ENCODE measurements around the gene RNF130.
"Not testable (repeated sequence)": the region's sequence is repeated elsewhere in the genome, so short reads cannot be mapped to it uniquely, and the experiment has no call there.

Gene RNF130

DNA sequence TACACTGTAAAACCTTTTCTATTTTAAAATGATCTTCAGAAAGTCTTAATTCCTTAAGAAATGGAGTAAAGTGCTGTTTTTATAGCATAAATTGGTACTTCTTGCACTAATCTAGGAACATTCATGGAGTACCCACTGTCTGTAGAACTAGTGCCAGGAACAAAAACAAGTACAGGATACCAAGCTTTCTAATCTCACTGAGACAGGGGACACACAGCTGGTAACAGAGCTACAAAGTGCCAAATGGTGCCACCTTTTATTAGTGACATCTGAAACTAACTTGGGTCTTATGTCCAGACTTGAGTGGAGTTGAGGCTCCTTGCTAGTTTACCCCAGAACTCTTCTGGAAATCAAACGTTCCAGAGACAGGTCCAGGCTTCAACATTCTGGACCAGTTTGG, 57.9 kb downstream of the RNF130 start:
- DNase-seq: no peak

- DNase-seq: no peak
These were observed 59.2 kb downstream of the RNF130 start for GRCh38 chr5:180012316-180012715.

- no peak for DNase-seq
These were observed 60.9 kb downstream of the RNF130 start for GRCh38 chr5:180010636-180011035.

GRCh38 chr5:180009581-180009980, 62.0 kb downstream of the RNF130 start:
- DNase-seq: no peak

DNA sequence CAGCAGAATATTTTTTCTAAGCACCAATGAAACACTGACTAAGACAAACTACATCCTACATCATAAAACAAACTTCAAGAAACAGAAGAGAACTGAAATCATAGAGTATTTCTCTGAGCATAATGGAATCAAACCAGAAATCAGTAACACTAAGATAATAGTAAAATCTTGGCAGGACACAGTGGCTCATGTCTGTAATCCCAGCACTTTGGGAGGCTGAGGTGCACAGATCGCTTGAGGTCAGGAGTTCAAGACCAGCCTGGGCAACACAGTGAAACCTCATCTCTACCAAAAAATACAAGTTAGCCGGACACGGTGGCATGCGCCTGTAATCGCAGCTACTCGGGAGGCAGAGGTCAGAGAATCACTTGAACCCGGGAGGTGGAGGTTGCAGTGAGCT, 63.1 kb downstream of the RNF130 start:
- no peak for DNase-seq

- no peak for DNase-seq
These were observed 64.0 kb downstream of the RNF130 start for GRCh38 chr5:180007582-180007981.

DNA sequence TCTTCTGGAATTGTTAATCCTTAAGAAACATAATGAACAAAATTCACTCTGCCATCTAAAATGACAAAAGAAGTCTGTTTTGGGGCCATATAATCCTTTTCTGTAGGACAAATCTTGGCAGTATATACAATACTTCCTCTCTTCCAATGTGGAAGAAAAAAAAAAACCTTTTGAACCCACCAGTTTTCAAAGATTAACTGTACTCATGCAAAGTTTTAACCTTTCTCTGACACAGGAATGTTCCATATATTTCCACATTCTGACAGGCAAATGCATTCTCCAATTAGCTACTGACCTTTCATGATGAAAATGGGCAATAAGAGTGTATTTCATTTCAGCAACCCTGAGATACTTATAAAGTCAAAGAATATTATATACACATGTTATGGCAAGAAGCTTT, 65.4 kb downstream of the RNF130 start:
- no peak for DNase-seq

GRCh38 chr5:180003127-180003526, 68.4 kb downstream of the RNF130 start:
- no peak for DNase-seq

DNA sequence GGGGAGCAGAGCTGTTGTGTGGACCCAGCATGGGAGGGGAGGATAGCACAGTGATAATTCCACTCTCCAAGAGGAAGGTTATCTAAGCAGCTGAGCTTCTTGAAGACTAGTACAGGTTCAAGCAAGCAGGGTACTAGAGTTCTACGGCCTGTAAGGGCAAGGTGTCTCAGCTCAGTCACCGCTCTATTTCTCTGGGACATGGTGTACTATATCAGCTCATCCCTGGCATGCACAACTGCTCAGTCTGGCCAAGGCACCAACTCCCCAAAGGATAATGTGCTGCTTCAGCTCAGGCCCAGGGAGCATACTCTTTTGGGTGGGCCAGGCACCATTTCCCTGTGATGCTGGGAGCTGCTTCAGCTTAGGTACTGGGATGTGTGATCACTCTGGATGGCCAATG, 69.8 kb downstream of the RNF130 start:
- DNase-seq: no peak

DNA sequence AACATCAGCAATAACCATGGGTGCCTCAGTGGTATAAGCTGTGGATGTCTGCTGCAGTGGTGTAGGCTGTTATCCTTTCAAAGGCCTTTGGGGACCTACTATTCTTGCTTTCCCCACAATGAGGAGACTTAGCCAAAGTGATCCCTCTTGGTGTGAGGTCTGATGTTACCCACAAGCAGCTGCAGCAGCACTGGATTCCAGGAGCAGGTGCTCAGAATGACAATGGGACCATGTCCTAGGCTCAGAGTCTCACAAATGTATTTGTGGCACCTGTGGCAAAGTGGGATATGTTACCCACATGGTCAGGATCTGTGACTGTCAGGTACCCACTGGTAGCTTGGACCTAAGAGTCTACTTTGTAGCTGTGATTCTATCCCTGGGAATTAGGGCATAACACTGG, 70.4 kb downstream of the RNF130 start:
- no peak for DNase-seq

DNA sequence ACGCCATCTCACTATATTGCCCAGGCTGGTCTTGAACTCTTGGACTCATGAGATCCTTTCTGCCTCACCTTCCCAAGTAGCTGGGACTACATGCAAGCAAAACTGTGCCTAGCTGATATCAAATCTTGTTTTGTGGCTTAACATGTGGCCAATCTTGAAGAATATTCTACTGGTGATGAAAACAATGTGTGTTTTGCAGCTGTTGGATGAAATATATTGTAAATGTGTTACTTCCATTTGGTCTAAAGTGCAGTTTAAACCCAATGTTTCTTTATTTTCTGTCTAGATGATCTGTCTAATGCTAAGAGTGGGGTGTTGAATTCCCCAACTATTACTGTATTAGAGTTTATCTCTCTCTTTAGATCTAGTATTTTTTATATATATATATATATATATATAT, 73.1 kb downstream of the RNF130 start:
- DNase-seq: no peak

- no peak for DNase-seq
These were observed 76.8 kb downstream of the RNF130 start for GRCh38 chr5:179994583-179995323.

DNA sequence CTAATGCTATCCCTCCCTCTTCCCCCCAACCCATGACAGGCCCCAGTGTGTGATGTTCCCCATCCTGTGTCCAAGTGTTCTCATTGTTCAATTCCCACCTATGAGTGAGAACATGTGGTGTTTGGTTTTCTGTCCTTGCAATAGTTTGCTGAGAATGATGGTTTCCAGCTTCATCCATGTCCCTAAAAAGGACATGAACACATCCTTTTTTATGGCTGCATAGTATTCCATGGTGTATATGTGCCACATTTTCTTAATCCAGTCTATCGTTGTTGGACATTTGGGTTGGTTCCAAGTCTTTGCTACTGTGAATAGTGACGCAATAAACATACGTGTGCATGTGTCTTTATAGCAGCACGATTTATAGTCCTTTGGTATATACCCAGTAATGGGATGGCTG, 78.7 kb downstream of the RNF130 start:
- DNase-seq: not testable (repeated sequence)

GRCh38 chr5:179991106-179991505, 80.5 kb downstream of the RNF130 start:
- DNase-seq: no peak

GRCh38 chr5:179990525-179990924, 81.0 kb downstream of the RNF130 start:
- not testable (repeated sequence) for DNase-seq

- DNase-seq: no peak
These were observed 85.2 kb downstream of the RNF130 start for GRCh38 chr5:179986328-179986727.

- DNase-seq: no peak
These were observed 89.9 kb downstream of the RNF130 start for GRCh38 chr5:179981636-179982035.

- DNase-seq: no peak
These were observed 90.8 kb downstream of the RNF130 start for GRCh38 chr5:179980767-179981166.

DNA sequence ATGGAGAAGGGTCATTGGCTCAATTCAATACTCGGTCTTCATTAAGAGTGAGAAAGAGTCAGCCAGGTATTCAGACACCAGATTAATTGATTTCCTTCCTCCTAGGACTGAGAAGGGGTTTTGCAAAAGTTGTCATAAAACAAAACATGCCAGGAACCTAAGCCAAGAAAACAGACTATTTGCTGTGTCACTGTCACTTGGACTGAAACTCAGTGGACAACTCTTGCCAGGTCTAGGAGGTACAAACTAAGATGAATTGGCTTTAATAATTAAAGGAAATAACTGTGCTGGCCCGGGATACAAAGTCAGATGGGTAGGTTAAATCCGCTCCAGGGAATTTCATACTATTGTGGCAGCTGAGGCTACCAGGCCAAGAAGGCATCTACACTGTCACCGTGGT, 92.8 kb downstream of the RNF130 start:
- DNase-seq: no peak

GRCh38 chr5:179975713-179976134, 95.8 kb downstream of the RNF130 start:
- no peak for DNase-seq

DNA sequence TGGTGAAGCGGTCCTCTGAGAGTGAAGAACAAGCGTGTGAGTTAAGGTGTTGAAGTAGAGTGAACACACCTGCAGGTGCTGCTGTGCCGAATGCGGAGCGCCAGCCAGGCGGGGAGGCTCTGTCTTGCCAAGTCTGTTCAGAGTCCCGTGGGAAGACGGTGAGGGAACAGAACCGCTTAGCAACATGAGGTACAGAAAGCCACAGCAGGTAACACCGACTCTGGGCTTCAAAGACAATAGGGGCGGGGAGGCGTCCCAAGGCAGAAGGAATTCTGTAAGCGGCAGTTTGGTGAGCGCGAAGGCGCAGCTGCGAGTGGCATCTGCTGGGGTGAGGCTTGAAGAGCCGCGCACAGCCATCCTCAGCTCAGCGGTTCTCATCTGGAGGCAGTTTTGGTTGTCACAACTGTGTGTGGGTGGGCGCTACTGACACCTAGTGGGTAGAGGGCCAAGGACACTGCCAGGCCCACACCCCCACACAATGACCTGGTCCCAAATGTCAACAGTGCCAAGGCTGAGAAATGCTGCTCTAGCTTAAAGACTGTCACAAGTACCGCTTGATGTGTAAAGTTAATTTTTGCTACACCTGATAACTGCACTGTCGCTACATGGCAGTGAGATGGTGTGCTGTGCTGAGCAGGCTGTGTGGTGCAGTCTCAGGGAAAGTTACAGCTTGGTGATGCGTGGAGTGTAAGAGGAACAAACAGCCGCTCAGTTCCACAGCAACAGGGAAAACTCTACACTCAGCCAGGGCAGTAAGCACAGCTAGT, 96.4 kb downstream of the RNF130 start:
- DNase-seq: peak; percentile 34

GRCh38 chr5:179974246-179974945, 97.2 kb downstream of the RNF130 start:
- DNase-seq: no peak

GRCh38 chr5:179973391-179973790, 98.2 kb downstream of the RNF130 start:
- no peak for DNase-seq

GRCh38 chr5:179969110-179969509, 102.4 kb downstream of the RNF130 start:
- no peak for DNase-seq

Measured in activated CD4-positive, alpha-beta T cell treated with anti-CD3 and anti-CD28 coated beads, Interleukin-2, amount 50 U/mL, for 16 hours (primary cell).